HG02938 (cell line): ENCODE results near the gene GRK5.
"Not testable (repeated sequence)": the region's sequence is repeated elsewhere in the genome, so short reads cannot be mapped to it uniquely, and the experiment has no call there.

Experiments
- ATAC-seq: cut with Tn5 transposase; IDR thresholded peaks from one replicate; pipeline ENCODE4 v1.9.1; 2021; ENCODE audit warnings: mild to moderate bottlenecking, moderate library complexity; ENCODE audit not compliant: unreplicated experiment

Gene GRK5

DNA sequence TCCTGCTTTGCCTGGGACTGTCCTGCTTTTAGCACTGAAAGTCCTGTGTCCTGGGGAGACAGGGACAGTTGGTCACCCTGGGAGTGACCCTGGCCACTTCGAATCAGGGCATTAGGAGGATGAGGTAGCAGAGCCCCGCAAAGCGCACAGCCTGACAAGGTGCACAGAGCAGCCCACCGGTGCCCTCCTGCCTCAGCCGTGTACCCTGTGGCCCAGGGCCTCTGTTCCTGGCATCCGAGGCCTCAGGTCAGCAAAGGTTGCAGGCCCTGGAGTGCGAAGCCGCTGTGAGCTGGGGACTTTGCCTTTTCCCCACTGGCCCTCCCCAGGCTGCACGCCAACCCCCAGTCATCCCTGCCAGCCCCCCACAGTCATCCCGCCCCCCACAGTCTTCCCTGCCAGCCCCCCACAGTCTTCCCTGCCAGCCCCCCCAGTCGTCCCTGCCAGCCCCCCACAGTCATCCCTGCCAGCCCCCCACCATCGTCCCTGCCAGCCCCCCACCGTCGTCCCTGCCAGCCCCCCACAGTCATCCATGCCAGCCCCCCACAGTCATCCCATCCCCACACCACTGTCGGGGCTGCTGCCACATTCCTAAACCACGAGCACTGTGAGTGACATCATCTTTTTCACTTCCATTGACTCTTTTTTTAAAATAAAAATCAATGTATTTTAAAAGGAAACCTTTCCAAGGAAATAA, 243.4 kb downstream of the GRK5 start:
- no peak for ATAC-seq

DNA sequence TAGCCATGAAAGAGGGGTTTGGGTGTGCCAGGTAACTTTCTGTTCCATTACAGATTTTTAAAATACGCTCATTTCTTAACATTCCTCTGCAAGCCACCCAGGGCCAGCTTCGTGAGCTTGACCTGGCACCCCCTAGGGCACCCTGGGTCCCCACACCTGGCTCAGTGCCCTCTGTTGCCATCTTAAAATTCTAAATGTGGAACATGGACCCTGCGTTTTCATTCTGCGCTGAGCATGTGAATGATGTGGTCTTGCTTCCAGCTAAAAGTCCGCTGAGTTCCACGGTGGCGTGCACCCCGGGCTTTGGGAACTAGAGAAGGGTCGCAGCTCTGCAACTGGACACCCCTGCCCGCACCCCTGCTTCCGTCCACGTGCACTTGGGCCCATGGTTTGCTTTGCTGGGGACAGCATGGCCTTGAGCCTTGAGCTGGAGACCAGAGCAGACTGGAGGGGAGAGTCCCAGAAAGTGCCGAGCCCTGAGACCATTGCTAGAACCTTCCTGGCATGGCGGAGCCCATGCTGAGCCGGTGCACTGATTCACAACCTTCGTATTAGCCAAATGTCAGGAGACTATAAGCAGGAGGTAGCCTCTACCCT, 244.0 kb downstream of the GRK5 start:
- ATAC-seq = no peak

DNA sequence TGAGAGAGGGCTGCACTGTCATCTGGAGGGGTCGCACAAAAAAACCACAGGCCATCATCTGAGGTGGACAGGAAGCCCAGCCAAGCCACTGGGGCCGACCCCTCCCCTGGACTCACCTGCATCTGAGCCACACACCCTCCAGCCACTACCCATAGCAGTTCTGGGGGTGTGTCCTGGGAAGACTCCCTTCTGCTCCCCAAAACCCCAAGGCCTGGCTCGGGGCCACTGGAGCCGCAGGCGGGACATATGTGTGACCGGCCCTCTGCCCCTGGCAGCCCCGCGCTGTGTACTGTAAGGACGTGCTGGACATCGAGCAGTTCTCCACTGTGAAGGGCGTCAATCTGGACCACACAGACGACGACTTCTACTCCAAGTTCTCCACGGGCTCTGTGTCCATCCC, 245.0 kb downstream of the GRK5 start:
- ATAC-seq = no peak

DNA sequence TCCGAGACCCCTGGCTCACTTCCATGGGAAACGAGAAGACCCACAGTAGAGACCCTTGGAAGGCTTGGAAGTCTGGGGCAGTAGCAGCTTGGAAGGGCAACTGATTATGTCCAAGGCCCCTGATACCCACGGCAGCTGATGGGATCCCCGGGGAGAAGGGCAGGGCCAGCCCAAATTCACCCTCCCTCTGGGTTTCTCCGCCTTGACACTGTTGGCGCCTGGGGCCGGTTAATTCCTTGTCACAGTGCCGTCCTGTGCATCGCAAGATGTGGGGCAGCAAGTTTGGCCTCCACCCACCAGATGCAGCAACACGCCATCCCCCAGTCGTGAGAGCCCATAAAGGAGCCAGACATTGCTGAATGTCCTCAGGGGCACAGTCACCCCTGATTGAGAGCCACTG, 245.9 kb downstream of the GRK5 start:
- no peak for ATAC-seq

DNA sequence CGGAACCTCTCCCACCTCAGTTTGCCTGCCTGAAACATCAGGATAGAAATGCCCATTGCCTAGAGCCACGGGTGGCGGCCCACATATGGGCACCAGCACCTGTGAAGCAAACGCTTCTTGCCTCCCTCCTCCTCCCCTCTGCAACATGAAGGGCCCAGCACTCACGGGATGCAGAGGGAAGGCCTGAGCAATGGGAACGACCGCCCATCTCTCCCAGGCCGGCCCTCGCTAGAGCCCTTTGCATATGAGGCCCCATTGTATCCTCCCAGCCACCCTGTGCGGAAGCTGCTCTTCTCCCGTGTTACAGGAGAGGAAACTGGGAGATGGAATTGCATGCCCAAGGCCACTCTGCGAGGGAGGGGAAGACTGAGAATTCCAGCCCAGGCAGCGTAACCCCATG, 246.9 kb downstream of the GRK5 start:
- ATAC-seq = no peak

DNA sequence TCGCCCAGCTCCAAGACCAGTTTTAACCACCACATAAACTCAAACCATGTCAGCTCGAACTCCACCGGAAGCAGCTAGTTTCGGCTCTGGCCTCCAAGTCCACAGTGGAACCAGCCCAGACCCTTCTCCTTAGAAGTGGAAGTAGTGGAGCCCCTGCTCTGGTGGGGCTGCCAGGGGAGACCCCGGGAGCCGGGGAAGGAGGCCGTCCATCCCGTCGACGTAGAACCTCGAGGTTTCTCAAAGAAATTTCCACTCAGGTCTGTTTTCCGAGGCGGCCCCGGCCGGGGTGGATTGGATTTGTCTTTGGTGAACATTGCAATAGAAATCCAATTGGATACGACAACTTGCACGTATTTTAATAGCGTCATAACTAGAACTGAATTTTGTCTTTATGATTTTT, 247.6 kb downstream of the GRK5 start:
- ATAC-seq = no peak

DNA sequence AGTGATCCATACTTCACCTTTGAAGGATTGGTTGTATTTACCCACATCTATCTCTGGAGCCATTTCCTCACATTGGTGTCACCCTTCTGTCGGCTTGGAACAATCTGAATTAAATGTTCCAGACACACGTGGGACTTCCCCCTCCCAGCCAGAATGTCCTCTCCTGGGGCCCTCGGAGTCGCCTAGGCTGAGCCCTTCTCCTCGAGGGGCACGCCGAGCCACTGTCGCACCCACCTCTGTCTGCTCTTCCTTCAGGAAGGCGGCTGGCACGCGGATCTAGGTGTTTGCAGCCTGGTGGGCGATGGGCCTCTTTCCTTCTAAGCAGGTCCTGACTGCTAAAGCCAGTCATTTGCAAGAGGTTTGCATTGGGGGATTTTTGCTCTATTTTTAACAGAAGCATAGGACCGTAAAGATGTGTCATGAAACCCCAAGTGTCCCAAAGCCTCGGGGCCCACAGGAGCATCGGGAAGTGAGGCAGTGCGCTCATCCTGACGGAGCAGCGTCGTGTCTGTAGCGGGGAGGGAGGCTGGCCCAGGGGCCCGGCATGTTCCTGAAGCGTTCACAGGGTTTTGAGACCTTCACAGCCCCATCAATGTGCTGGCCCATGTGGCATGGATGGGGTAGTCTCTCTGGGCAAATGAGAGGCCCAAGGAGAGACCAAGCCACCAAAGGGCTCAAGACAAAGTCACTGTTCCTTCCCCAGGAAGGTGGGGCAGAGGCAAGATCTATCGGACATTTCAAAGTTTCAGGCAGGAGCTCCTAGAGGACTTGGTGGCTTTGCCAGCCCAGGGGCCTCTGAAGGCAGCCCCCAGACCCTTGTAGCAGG, 248.5 kb downstream of the GRK5 start:
- ATAC-seq = no peak

DNA sequence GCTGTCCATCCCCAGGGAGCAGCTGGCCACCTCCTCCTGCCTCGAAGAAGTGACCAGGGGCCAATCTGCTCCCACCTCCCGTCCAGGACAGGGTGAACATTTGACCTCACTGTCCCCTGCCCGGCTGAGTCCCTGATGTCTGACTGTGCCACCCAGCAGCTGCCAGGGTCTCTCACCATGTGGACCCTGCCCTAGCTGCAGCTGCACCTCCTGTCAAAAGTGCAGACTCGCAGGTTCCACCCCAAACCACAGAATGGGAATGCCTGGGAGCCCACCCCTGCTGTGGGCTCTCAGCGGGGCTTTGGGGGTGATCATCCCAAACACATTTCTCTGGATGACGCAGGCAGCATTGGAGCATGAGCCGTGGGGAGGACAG, 249.1 kb downstream of the GRK5 start:
- no peak for ATAC-seq

DNA sequence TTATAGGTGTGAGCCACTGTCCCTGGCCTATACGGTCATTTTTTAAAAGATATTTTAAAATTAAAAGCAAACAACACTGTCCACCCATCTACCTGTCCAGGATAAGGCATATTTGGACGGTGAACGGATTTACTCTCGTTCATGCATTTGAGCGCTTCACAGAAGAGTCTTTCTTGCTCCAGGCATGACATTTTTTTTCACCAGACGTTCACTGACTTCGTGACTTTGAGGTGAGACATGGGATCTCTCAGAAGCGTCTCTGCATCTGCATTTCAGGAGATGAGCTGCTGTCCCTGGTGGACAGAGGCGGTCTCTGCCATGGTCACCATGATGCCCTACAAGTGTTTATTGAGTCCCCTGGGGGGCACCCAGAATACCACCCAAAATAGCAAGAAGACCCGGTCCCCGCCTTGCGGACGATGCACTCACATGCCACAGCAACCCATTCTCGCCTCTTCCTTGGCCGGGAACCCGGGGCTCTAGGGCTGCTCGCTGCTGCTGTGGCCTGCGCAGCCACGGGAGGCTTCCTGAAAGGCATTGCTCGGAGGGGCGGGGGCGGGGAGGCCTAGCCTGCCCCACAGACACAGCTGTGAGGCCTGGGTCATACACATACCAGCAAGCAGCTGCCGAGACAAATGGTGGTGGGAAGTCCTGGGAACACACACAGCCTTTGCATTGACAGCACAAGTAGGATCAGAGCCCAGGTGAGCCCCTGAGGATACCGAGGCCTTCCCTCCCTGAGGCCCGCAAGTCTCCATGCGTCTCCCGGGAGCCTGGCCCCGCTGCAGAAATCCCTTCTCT, 250.8 kb downstream of the GRK5 start:
- ATAC-seq = no peak

DNA sequence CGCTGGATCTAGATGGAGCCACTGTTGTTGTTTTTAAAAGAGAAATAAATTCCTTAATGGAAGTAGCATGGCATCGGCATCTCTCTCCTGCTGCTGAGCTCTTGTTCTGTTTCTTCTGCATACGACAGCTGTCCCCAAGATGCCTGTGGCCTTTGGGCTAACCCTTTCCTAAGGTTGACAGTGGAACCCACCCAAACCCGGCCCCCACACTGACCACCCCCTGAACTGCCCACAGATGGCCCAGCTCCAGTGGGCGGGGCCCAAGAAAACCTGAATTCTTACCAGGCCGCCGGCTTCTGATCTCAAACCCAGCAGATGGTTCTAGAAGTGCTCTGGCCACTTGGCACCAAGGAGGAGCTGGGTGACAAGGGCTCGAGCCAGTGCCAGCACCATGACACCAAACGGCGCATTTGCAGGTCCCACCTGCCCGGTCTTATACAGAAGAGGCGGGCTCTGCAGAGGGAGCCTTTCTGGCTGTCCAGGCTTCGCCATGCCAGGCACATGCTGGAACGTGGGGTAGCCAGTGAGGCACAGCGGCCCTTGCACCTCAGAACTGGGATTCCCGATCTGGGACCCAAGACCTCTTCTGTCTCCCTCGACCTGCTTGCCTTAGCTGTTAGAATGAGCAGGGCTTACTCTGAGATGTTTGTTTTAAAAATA, 252.4 kb downstream of the GRK5 start:
- no peak for ATAC-seq

DNA sequence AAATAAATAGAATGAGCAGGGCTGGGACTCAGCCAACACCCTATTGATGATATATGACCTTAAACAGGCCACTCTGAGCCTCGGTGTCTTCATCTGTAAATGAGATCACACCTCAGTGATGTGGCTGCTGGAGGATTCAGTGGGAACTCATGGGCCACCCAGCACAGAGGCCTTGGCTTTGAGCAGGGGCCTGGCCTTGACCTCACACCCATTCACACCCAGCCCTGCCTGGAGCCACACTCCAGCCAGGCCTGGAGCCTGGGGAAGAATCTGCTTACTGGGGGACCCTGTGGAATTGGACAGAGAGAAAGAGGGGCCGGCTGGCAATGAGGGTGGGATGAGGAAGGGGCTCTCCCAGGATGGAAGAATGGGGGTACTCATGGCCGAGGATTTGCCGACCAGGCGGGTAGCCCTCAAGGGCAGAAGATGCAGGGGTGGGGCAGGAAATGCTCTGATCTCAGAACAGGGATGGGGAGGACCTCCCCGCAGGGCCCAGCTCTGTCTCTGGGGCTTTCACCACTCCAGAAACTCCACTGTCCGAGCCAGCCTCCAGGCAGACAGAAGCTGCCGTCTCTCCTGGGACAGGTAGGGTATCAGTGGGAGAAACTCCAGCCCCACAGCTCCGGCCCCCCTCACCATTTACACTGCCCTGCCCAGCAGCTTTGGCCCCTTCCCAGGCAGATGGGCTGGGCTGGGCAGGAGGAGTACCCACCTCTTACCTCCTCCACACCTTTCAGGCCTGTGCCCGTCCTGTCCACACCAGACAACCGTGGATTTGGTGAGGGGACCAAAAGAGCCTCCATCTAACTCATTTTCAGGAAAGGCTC, 253.2 kb downstream of the GRK5 start:
- no peak for ATAC-seq

DNA sequence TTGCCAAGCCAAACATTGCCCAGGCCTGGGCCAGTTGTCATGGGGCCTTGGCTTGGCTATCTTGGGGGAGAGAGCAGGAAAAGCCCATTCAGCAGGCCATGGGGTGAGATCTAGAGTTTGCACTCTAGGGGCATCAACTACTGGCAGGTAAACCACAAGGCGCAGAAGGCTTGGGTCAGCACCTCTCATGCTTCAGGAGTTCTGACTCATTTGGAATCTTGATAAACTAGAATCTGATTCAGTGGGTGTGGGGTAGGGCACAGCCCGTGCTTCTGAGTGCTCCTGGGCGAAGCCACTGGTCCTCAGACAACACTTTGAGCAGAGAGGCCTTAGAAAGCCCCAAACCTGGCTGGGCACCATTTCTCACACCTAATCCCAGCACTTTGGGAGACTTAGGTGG, 254.0 kb downstream of the GRK5 start:
- peak; percentile 54 for ATAC-seq

DNA sequence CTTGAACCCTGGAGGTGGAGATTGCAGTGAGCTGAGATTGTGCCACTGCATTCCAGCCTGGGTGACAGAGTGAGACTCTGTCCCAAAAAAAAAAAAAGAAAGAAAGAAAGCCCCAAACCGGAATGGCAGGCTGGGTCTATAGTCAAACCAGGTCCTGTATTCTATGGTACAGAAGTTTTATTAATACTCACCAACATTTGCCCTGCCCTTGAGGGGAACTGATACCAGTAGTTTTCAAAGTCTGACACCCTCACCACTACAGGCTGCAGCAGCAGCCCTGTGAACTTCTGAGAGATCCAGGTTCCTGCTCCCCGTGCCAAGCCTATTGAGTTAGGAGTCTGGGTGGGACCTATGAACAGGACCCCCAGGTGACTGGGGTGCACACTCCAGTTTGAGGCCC, 254.6 kb downstream of the GRK5 start:
- ATAC-seq = peak; percentile 71

DNA sequence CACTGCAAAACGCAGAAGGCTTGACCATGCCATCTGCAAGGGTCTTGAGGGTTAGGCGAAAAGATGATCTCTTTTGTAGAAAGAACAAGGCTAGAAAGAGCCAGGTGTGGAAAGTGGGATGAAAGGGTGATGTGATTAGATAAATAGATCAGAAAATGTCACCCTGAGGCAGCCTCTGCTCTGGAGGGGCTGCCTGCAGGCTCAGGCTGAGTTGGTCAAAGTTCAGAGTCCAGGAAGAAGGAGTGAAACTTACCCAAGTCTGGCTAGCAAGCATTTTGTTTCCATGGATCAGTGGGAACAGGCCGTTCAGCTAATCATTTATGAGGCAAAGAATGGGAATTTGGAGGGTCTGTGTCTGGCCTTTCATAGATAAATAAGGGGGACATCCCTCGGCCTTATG, 255.4 kb downstream of the GRK5 start:
- no peak for ATAC-seq

DNA sequence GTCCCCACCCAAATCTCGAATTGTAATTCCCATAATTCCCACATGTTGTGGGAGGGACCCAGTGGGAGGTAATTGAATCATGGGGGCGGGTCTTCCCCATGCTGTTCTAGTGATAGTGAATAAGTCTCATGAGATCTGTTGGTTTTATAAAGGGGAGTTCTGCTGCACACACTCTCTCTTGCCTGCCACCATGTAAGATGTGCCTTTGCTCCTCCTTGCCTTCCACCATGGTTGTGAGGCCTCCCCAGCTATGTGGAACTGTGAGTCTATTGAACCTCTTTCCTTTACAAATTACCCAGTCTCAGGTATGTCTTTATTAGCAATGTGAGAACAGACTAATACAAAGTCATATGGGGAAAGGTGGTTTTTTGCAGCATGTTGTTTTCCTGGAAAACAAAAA, 255.8 kb downstream of the GRK5 start:
- ATAC-seq = not testable (repeated sequence)

DNA sequence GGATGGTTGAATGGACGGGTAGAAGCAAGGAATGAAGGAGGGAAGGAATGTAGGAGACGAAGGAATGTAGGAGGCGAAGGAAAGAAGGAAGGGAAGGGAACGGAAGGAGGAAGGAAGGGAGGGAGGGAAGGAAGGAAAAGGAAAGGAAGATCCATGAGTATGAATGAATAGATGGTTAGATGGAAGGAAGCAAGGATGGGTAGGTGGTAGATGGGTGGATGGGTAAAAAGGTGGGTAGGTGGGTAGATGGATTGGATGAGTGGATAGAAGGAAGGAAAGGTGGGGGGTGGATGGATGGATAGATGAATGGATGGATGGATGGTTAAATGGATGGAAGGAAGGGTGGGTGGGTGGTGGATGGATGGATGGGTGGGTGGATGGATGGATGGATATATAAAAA, 257.7 kb downstream of the GRK5 start:
- ATAC-seq = no peak

DNA sequence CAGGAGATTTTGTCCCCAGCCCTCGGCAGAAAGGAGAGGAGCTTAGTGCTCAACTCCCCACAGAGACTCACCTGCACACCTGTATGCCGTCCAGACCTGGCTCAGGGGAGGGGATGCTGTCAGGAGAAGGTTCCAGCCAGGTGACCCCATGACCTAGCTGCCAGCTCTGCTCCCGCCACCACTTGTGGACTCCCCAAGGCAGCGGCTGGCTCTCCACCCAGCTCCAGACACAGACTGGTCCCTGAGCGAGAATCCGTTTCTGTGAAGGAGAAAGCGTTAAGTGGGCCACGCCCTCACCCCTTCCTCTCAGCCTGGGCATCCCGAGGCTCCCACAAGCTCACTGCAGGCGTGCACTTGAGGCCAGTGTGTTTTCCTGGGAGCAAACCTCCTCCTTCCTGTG, 258.7 kb downstream of the GRK5 start:
- ATAC-seq = no peak

DNA sequence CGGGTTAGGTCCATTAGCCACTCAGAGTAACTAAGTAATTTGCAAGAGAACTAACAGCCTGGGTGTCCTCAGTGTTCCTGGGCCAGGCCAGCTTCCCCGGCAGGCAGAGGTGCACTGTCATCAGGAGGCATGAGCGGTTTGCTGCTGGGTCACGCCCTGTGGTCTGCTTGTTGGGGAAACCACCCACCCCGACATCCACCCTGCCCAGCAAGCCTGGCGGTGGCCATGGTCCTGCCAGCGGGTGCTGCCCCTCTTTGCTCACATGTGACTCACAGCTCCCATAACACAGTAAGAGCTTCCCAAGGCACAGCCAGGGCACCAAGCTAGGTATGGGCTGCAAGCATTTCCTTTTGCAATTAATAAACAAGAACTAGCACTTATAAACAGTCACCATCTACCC, 259.3 kb downstream of the GRK5 start:
- ATAC-seq = no peak

DNA sequence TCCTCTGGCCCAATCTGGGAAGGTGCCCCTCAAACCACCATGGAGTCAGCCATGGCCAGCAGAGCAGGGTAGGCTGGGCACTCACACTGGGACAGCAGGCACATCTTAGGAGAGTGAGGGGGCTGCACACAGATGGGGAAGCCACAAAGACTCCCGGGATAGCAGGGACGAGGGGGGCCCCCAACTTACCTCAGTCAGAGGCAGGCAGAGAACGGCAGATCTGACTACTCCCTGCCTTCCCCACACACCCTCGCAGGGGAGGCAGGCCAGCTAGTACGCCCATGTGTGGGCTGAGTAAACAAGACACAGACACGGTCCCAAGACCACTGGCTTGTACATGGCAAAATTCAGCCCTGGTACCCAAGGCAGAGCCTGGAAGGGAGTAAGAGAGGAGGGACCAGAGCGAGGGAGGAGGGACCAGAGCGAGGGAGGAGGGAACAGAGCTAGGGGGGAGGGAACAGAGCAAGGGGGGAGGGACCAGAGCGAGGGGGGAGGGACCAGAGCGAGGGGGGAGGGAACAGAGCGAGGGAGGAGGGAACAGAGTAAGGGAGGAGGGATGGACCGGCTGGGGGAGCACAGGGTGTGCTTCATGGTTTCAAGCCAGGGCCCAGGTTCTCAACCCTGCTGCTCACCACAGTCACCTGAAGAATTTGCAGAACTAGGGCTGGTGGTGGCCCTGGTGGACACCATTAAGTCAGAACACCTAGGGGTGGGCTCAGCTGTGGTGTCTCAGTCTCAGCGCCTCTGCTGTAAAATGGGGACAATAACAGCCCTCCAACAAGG, 261.4 kb downstream of the GRK5 start:
- ATAC-seq = no peak
